Measurements from ENCODE around the gene AK8.

AK8 gene

DNA sequence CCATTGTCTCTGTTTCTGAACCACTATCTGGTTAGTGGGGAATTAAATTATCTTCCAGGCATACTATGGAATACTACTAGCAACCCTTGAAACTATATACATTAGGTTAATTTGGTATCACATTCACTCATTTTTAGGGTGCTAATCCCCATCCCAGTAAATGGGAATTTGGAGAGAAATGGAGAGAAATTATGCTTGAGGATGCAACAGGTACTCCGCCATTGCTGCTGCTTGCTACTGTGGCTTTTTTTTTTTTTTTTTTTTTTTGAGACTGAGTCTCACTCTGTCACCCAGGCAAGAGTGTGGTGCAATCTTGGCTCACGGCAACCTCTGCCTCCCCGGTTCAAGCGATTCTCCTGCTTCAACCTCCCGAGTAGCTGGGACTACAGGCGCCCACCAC lies 66.1 kb downstream of the AK8 start:
- TF ChIP-seq ZBTB7A (IDR thresholded peaks at IDR 0.05; ENCODE audit: low read depth) (no peak), TCF12 (IDR thresholded peaks at IDR 0.05; ENCODE audit: low read depth) (no peak), CREB1 (IDR thresholded peaks at IDR 0.05; ENCODE audit: low read depth) (no peak), FOXM1 (IDR thresholded peaks at IDR 0.05; ENCODE audit: borderline replicate concordance, low read depth) (no peak), EP300 (IDR thresholded peaks at IDR 0.05; ENCODE audit: borderline replicate concordance) (no peak), TEAD4 (IDR thresholded peaks at IDR 0.05) (no peak), RAD21 (IDR thresholded peaks at IDR 0.05; ENCODE audit: low read depth) (no peak), YY1 (IDR thresholded peaks at IDR 0.05; ENCODE audit: low read depth) (no peak), CEBPB (IDR thresholded peaks at IDR 0.05) (no peak), EGR1 (IDR thresholded peaks at IDR 0.05) (no peak), TAF1 (IDR thresholded peaks at IDR 0.05; ENCODE audit: low read depth) (no peak), NFIC (IDR thresholded peaks at IDR 0.05) (no peak)
- TF ChIP-seq, protein P1, sequence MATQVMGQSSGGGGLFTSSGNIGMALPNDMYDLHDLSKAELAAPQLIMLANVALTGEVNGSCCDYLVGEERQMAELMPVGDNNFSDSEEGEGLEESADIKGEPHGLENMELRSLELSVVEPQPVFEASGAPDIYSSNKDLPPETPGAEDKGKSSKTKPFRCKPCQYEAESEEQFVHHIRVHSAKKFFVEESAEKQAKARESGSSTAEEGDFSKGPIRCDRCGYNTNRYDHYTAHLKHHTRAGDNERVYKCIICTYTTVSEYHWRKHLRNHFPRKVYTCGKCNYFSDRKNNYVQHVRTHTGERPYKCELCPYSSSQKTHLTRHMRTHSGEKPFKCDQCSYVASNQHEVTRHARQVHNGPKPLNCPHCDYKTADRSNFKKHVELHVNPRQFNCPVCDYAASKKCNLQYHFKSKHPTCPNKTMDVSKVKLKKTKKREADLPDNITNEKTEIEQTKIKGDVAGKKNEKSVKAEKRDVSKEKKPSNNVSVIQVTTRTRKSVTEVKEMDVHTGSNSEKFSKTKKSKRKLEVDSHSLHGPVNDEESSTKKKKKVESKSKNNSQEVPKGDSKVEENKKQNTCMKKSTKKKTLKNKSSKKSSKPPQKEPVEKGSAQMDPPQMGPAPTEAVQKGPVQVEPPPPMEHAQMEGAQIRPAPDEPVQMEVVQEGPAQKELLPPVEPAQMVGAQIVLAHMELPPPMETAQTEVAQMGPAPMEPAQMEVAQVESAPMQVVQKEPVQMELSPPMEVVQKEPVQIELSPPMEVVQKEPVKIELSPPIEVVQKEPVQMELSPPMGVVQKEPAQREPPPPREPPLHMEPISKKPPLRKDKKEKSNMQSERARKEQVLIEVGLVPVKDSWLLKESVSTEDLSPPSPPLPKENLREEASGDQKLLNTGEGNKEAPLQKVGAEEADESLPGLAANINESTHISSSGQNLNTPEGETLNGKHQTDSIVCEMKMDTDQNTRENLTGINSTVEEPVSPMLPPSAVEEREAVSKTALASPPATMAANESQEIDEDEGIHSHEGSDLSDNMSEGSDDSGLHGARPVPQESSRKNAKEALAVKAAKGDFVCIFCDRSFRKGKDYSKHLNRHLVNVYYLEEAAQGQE (IDR thresholded peaks at IDR 0.05; ENCODE audit: low read depth), result no peak
- TF ChIP-seq, protein P2, sequence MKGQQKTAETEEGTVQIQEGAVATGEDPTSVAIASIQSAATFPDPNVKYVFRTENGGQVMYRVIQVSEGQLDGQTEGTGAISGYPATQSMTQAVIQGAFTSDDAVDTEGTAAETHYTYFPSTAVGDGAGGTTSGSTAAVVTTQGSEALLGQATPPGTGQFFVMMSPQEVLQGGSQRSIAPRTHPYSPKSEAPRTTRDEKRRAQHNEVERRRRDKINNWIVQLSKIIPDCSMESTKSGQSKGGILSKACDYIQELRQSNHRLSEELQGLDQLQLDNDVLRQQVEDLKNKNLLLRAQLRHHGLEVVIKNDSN (IDR thresholded peaks at IDR 0.05), result no peak
- TF ChIP-seq, protein P3, sequence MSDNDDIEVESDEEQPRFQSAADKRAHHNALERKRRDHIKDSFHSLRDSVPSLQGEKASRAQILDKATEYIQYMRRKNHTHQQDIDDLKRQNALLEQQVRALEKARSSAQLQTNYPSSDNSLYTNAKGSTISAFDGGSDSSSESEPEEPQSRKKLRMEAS (IDR thresholded peaks at IDR 0.05), result no peak

DNA sequence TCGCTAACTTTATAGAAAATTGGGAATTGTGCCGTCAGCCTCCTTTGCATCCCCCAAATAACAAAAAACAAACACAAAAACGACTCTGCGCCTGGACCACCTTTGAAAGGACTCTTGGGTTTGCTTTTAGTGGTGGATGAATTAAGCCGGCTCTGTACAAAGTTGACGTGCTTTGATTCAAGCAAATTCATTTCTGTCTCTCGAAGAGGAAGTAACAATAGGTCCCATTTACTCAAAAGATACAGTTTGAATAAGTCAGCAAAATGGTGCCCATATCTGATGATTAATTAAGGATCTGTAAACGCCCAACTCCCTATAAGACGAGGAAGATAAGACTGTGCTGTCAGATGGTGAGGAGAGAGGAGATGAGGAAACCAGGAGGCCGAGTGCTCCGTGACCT lies 67.8 kb downstream of the AK8 start:
- TF ChIP-seq TCF12 (IDR thresholded peaks at IDR 0.05; ENCODE audit: low read depth) (no peak), FOXM1 (IDR thresholded peaks at IDR 0.05; ENCODE audit: borderline replicate concordance, low read depth) (no peak), RAD21 (IDR thresholded peaks at IDR 0.05; ENCODE audit: low read depth) (no peak), EGR1 (IDR thresholded peaks at IDR 0.05) (no peak), CREB1 (IDR thresholded peaks at IDR 0.05; ENCODE audit: low read depth) (no peak), NFIC (IDR thresholded peaks at IDR 0.05) (no peak), TAF1 (IDR thresholded peaks at IDR 0.05; ENCODE audit: low read depth) (no peak), CEBPB (IDR thresholded peaks at IDR 0.05) (no peak)
- TF ChIP-seq, protein P2 (IDR thresholded peaks at IDR 0.05), result no peak
- TF ChIP-seq, protein P1 (IDR thresholded peaks at IDR 0.05; ENCODE audit: low read depth), result no peak
- TF ChIP-seq, protein P3 (IDR thresholded peaks at IDR 0.05), result no peak

DNA sequence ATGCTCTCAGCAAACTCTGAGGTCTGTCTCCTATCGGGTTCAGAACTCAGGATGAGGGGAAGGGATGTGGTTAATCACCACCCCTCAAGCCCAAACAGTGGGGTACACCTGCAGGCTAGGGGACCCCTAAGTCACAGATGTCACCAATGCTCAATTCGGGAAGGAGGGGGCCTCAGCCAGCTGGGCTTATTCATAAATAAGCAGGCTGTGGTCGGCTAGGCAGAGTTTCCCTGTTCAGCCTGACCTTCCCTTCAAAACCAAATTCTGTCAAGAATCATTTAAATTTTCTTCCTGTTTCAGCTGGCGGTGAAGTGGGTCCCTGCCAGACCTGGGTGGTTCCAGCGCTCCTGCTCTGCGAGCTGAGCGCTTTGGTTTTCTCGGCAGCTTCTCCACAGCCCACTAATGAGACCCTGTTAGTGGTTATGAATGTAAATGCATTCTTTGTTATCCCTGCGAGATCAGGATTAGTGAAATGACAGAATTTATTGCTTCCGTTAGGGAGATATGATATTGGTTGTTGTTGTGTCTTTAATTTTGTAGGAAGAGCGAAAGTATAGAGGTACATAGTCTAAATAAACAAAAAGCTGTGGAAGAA lies 68.3 kb downstream of the AK8 start:
- TF ChIP-seq EP300 (IDR thresholded peaks at IDR 0.05; ENCODE audit: borderline replicate concordance), result no peak
- no peak for TF ChIP-seq TAF1 (IDR thresholded peaks at IDR 0.05; ENCODE audit: low read depth)
- TF ChIP-seq TEAD4 (IDR thresholded peaks at IDR 0.05), result no peak
- no peak for TF ChIP-seq RAD21 (IDR thresholded peaks at IDR 0.05; ENCODE audit: low read depth)
- TF ChIP-seq TCF12 (IDR thresholded peaks at IDR 0.05; ENCODE audit: low read depth), result no peak
- TF ChIP-seq, protein P3 (IDR thresholded peaks at IDR 0.05), result no peak
- TF ChIP-seq CEBPB (IDR thresholded peaks at IDR 0.05), result no peak
- no peak for TF ChIP-seq NFIC (IDR thresholded peaks at IDR 0.05)
- TF ChIP-seq FOXM1 (IDR thresholded peaks at IDR 0.05; ENCODE audit: borderline replicate concordance, low read depth), result no peak
- TF ChIP-seq ZBTB7A (IDR thresholded peaks at IDR 0.05; ENCODE audit: low read depth), result no peak
- no peak for TF ChIP-seq CREB1 (IDR thresholded peaks at IDR 0.05; ENCODE audit: low read depth)
- TF ChIP-seq EGR1 (IDR thresholded peaks at IDR 0.05), result no peak
- no peak for TF ChIP-seq YY1 (IDR thresholded peaks at IDR 0.05; ENCODE audit: low read depth)
- TF ChIP-seq, protein P1 (IDR thresholded peaks at IDR 0.05; ENCODE audit: low read depth), result no peak
- TF ChIP-seq, protein P2 (IDR thresholded peaks at IDR 0.05), result no peak

Data from Ishikawa (cell line).